ENCODE data around the gene FARSB. TPM values are rescaled to one million over a fixed set of nuclear protein-coding genes. Genes with fewer than 3 reads are reported as not detected.

FARSB gene
- total RNA-seq, 2 donors from 2014 or later, result 11.9 to 16.2 TPM

DNA sequence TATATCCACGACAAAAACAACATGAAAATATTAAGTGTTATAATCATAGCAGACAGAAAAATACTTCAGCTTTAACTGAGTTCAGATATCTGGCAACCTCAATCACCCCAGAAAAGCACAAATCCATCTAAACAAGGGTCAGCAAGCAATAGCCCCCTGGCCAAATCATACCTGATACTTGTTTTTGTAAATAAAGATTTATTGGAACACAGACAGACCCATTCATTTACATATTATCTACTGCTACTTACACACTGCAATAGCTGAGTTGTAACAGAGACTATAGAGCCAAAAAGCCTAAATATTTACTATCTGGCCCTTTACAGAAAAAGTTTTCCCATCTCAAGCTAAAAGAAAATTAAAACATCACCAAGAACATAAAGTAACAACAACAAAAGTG, 12.8 kb downstream of the FARSB start:
- Histone ChIP-seq H3K4me1 (replicated peaks) (no peaks in the 10 kb centered on the region), H3K27me3 (replicated peaks; ENCODE audit: insufficient read depth) (no peaks in the 10 kb centered on the region), H3K4me3 (no peak overlapping the region), H3K27ac (no peak overlapping the region), H3K9me3 (no peaks in the 10 kb centered on the region), H3K36me3 (peaks cover 0 to 2% of the 10 kb centered on the region in 2 donors)
- no peak for TF ChIP-seq POLR2AphosphoS5 (IDR thresholded peaks at IDR 0.05)
- 90% methylated on average over 1 of the region's 1 CpG for WGBS
- intact Hi-C loops (cut with DNase I), result no loop called here
- no peak for DNase-seq (ENCODE audit: low spot score)

DNA sequence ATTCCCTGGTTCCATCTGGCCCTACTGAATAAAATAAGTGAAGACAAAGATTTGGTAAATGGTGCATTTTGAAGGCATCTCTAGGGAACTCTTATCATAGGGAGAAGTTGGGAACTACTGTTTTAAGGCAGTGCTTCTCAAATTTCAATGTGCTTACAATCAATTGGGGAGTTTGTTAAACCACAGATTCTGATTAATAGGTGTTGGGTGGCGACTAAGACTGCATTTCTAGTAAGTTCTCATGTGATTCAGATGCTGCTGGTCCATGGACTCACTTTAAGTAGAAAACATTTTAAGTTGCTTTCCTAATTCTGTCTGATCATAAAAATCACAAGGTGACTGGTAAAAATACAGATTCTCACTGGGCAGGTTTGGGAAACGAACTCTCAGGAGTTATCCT, 14.6 kb downstream of the FARSB start:
- H3K27me3 ChIP-seq (replicated peaks; ENCODE audit: insufficient read depth), result no peaks in the 10 kb centered on the region
- no peak for DNase-seq (ENCODE audit: low spot score)
- no peaks in the 10 kb centered on the region for H3K4me1 ChIP-seq (replicated peaks)
- no peaks in the 10 kb centered on the region for H3K9me3 ChIP-seq
- whole genome bisulfite sequencing, result 84% methylated on average over 2 of the region's 2 CpGs
- TF ChIP-seq POLR2A (IDR thresholded peaks at IDR 0.05), result no peak
- TF ChIP-seq CTCF (IDR thresholded peaks at IDR 0.05), result no peak
- no peak for TF ChIP-seq POLR2AphosphoS5 (IDR thresholded peaks at IDR 0.05)
- H3K4me3 ChIP-seq, result no peak overlapping the region
- intact Hi-C loops (cut with DNase I), result no loop called here
- no peak overlapping the region for H3K27ac ChIP-seq
- H3K36me3 ChIP-seq, result peaks cover 0 to 6% of the 10 kb centered on the region in 2 donors

- 32% methylated on average over 1 of the region's 1 CpG for WGBS
These were observed 18.8 kb downstream of the FARSB start for GRCh38 chr2:222637067-222637466.

DNA sequence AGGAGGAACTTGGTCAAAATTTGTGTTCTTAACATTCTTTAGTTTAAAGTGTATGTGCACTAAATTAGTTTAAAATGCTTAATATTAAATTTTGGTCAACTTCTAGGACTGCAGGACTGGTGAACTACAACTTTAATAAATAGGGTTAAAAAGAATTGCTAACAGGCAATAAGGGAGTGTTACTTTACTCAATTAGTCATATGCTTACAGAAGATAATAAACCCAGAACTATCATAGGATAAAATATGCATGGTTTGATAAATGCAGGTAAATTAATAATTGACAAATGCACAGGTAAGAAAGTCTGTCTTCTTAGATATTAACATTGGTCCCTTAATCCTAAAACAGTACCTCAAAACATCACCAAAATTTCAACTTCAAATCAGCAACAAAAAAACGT, 20.6 kb downstream of the FARSB start:
- 90% methylated on average over 1 of the region's 1 CpG for WGBS
- no peak overlapping the region for H3K27ac ChIP-seq
- H3K36me3 ChIP-seq, result peaks cover 0 to 18% of the 10 kb centered on the region in 2 donors
- no peaks in the 10 kb centered on the region for H3K4me1 ChIP-seq (replicated peaks)
- no peaks in the 10 kb centered on the region for H3K9me3 ChIP-seq
- no peaks in the 10 kb centered on the region for H3K27me3 ChIP-seq (replicated peaks; ENCODE audit: insufficient read depth)
- DNase-seq (ENCODE audit: low spot score), result no peak
- no peak overlapping the region for H3K4me3 ChIP-seq
- intact Hi-C loops (cut with DNase I), result no loop called here
- TF ChIP-seq POLR2AphosphoS5 (IDR thresholded peaks at IDR 0.05), result no peak
- no peak for TF ChIP-seq POLR2A (IDR thresholded peaks at IDR 0.05)
- TF ChIP-seq CTCF (IDR thresholded peaks at IDR 0.05), result no peak

More at GRCh38 chr2:222637067-222637466, 18.8 kb downstream of the FARSB start:
- no peaks in the 10 kb centered on the region for H3K27me3 ChIP-seq (replicated peaks; ENCODE audit: insufficient read depth)
- no peaks in the 10 kb centered on the region for H3K9me3 ChIP-seq
- no peak for DNase-seq (ENCODE audit: low spot score)
- H3K4me1 ChIP-seq (replicated peaks), result no peaks in the 10 kb centered on the region
- peaks cover 0 to 8% of the 10 kb centered on the region in 2 donors for H3K36me3 ChIP-seq
- TF ChIP-seq POLR2A (IDR thresholded peaks at IDR 0.05) (no peak), CTCF (IDR thresholded peaks at IDR 0.05) (no peak), POLR2AphosphoS5 (IDR thresholded peaks at IDR 0.05) (no peak)
- no peak overlapping the region for H3K27ac ChIP-seq
- no peak overlapping the region for H3K4me3 ChIP-seq
- intact Hi-C loops (cut with DNase I), result no loop called here

- DNase-seq (ENCODE audit: low spot score), result no peak
- H3K4me1 ChIP-seq (replicated peaks), result no peaks in the 10 kb centered on the region
- 84% methylated on average over 5 of the region's 5 CpGs for WGBS
- no peaks in the 10 kb centered on the region for H3K27me3 ChIP-seq (replicated peaks; ENCODE audit: insufficient read depth)
- peaks cover 0 to 11% of the 10 kb centered on the region in 2 donors for H3K36me3 ChIP-seq
- TF ChIP-seq POLR2AphosphoS5 (IDR thresholded peaks at IDR 0.05) (no peak), POLR2A (IDR thresholded peaks at IDR 0.05) (no peak), CTCF (IDR thresholded peaks at IDR 0.05) (no peak)
- no peak overlapping the region for H3K4me3 ChIP-seq
- intact Hi-C loops (cut with DNase I), result no loop called here
- H3K9me3 ChIP-seq, result no peaks in the 10 kb centered on the region
- H3K27ac ChIP-seq, result no peak overlapping the region
These were observed 28.1 kb downstream of the FARSB start for GRCh38 chr2:222627764-222628163.

Data from prostate gland (tissue), 2 donors.